ENCODE data around the gene TBC1D4. TPM values are rescaled to one million over a fixed set of nuclear protein-coding genes. Genes with fewer than 3 reads are reported as not detected.

Gene TBC1D4
- total and polyA plus RNA-seq, 2 donors from 2014 or later, result 14.7 to 51.8 TPM

DNA sequence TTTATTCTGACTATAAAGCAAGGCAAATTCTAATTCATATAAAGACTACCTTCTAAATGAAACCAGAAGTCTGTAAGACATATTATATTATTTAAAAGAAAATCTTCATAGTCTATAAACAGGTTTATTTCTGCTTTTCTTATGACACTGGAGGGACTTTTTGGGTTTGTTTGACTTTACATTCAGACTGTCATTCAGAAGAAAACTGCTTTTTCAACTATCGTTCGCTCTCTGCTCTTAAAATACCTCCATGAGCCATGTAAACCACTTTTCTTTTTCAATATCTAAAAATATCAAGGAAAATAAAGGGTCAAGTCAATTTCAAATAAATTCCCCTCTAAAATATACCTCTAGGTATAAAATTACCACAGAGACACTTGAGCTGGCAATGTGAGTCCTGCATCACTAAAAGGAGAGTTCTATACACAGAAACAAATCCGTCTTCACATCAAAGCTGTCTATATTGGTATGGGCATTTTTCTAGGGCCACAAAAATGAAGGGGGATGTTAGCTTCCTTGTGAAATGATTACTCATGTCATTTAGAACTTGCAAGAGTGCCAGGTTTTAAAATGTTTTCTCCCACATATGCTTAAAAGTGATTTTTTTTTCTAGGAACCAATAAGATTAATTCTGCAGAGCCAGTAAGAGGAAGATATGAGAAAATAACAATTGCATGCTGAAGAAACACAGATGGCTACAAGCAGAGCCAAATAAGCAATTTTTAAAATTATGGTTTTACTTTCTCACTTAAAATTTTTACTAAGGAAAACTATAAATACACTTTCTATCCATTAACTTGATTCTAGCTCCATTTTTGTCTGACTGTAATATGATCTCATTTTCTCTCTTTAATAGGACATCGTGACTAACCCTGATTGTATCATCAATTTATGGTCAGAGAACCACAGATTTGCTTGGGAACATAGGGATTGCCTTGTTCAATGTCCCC, 181.8 kb downstream of the TBC1D4 start:
- intact Hi-C loops (cut with DNase I), result no loop called here
- DNase-seq, result no peak
- TF ChIP-seq, protein P1, sequence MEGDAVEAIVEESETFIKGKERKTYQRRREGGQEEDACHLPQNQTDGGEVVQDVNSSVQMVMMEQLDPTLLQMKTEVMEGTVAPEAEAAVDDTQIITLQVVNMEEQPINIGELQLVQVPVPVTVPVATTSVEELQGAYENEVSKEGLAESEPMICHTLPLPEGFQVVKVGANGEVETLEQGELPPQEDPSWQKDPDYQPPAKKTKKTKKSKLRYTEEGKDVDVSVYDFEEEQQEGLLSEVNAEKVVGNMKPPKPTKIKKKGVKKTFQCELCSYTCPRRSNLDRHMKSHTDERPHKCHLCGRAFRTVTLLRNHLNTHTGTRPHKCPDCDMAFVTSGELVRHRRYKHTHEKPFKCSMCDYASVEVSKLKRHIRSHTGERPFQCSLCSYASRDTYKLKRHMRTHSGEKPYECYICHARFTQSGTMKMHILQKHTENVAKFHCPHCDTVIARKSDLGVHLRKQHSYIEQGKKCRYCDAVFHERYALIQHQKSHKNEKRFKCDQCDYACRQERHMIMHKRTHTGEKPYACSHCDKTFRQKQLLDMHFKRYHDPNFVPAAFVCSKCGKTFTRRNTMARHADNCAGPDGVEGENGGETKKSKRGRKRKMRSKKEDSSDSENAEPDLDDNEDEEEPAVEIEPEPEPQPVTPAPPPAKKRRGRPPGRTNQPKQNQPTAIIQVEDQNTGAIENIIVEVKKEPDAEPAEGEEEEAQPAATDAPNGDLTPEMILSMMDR (IDR thresholded peaks at IDR 0.05; ENCODE audit: borderline replicate concordance, extremely low read depth, insufficient read depth), result no peak
- Histone ChIP-seq H3K4me1 (ENCODE audit: control insufficient read depth in 2 of 3, insufficient read depth in 2 of 3, low read depth in 1 of 3, low read length in 3 of 3) (no peaks in the 10 kb centered on the region), H3K27ac (ENCODE audit: low read depth in 2 of 2, low read length in 2 of 2) (no peak overlapping the region), H3K27me3 (ENCODE audit: control insufficient read depth, insufficient read depth, low read length) (no peaks in the 10 kb centered on the region), H3K4me3 (ENCODE audit: low read length in 3 of 3) (no peak overlapping the region), H3K36me3 (ENCODE audit: control insufficient read depth in 2 of 3, insufficient read depth in 3 of 3, low read length in 3 of 3) (peaks cover 0 to 5% (median 0%) of the 10 kb centered on the region in 3 donors), H3K9me3 (ENCODE audit: control insufficient read depth in 2 of 3, insufficient read depth in 1 of 3, low read length in 3 of 3) (no peaks in the 10 kb centered on the region), H3K9ac (ENCODE audit: low read length in 3 of 3) (no peak overlapping the region)
- no peak for FAIRE-seq

DNA sequence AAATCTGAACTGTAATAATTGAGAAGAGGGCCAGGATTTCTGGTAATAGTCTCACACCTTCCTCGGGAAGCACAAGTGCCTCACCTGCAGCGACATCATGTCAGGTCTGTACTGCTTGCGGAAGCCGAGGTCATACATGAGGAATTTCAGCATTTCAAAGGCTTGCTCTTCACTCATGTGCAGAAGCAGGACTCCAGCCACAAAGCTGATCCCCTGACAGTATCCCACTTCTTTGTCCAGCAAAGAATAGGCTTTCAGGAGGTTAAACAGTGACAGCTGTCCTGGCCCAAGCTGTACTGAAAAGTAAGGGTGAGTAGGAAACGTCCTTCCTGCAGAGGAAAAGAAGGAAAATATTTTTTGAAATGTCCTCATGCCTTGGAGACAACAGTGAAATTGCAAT, 182.7 kb downstream of the TBC1D4 start:
- Histone ChIP-seq H3K9me3 (ENCODE audit: control insufficient read depth in 2 of 3, insufficient read depth in 1 of 3, low read length in 3 of 3) (no peaks in the 10 kb centered on the region), H3K36me3 (ENCODE audit: control insufficient read depth in 2 of 3, insufficient read depth in 3 of 3, low read length in 3 of 3) (peaks cover 0 to 5% (median 0%) of the 10 kb centered on the region in 3 donors), H3K4me1 (ENCODE audit: control insufficient read depth in 2 of 3, insufficient read depth in 2 of 3, low read depth in 1 of 3, low read length in 3 of 3) (no peaks in the 10 kb centered on the region), H3K27me3 (ENCODE audit: control insufficient read depth, insufficient read depth, low read length) (no peaks in the 10 kb centered on the region), H3K4me3 (ENCODE audit: low read length in 3 of 3) (no peak overlapping the region), H3K9ac (ENCODE audit: low read length in 3 of 3) (no peak overlapping the region), H3K27ac (ENCODE audit: low read depth in 2 of 2, low read length in 2 of 2) (no peak overlapping the region)
- DNase-seq (peak in 2 of 5 donors; percentile 34 to 39), FAIRE-seq (no peak)
- TF ChIP-seq, protein P1 (IDR thresholded peaks at IDR 0.05; ENCODE audit: borderline replicate concordance, extremely low read depth, insufficient read depth), result no peak
- intact Hi-C loops (cut with DNase I), result no loop called here

DNA sequence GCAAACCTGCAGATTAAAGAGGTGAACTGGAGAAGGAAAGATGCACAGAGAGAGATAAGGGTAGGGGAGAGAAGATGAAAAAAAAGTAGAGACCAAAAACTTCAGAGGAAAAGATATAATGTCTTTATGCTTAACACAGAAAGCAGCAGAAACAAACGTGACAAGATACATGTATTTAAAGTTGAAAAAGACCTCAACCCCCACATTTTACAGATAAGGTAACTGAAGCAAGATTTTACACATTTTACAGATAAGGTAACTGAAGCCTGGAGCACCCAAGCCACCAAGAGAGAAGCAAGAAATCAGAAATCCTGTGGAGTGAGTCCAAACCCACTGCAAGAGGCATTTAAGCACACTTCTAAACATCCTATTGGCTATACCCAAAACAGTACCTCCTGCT, 185.3 kb downstream of the TBC1D4 start:
- Histone ChIP-seq H3K36me3 (ENCODE audit: control insufficient read depth in 2 of 3, insufficient read depth in 3 of 3, low read length in 3 of 3) (peaks cover 0 to 5% (median 0%) of the 10 kb centered on the region in 3 donors), H3K9ac (ENCODE audit: low read length in 3 of 3) (no peak overlapping the region), H3K27ac (ENCODE audit: low read depth in 2 of 2, low read length in 2 of 2) (no peak overlapping the region), H3K4me3 (ENCODE audit: low read length in 3 of 3) (no peak overlapping the region), H3K9me3 (ENCODE audit: control insufficient read depth in 2 of 3, insufficient read depth in 1 of 3, low read length in 3 of 3) (no peaks in the 10 kb centered on the region), H3K27me3 (ENCODE audit: control insufficient read depth, insufficient read depth, low read length) (no peaks in the 10 kb centered on the region), H3K4me1 (ENCODE audit: control insufficient read depth in 2 of 3, insufficient read depth in 2 of 3, low read depth in 1 of 3, low read length in 3 of 3) (no peaks in the 10 kb centered on the region)
- no peak for DNase-seq
- TF ChIP-seq, protein P1 (IDR thresholded peaks at IDR 0.05; ENCODE audit: borderline replicate concordance, extremely low read depth, insufficient read depth), result no peak
- no peak for FAIRE-seq
- intact Hi-C loops (cut with DNase I), result no loop called here
